K562 (cell line): Measurements from ENCODE around the gene GABRB2. TPM values are rescaled to one million over a fixed set of nuclear protein-coding genes. Genes with fewer than 3 reads are reported as not detected.

Source experiments
- ATAC-seq: fragments of 200-7000 bp; cut with Tn5 transposase; 3 replicates; pipeline ENCODE4 v1.9.1; 2020; ENCODE audit warnings: moderate library complexity
- BruUV-seq: library from RNA; stranded (reverse); fragments of 400-500 nt; replicated peaks from 2 replicates; lab custom pipeline; 2021; lab: Mats Ljungman, UMichigan
- CTCF ChIA-PET: fragments of 300-600 bp; formaldehyde crosslinking; extraction: SDS; loops from one replicate; lab custom pipeline; 2021; ENCODE audit warnings: low intra/inter-chr PET ratio; lab: Yijun Ruan, JAX
- POLR2A ChIA-PET: fragments of 300-600, 350-650 bp; sonication (Branson Sonifier 250); formaldehyde crosslinking; extraction: SDS; loops from one replicate; lab custom pipeline; 2021; ENCODE audit warnings: antibody characterized with exemption, inconsistent platforms; lab: Yijun Ruan, JAX
- DNase-seq, 4 experiments: peaks; one replicate each; pipeline versions ENCODE4 v3.0.0 to v3.0.0-alpha.2; 2011 to 2018; ENCODE audit warnings: low spot score in 3 of 4, mixed read lengths in 3 of 4; ENCODE audit errors: extremely low read depth in 1 of 4
- FAIRE-seq: peaks from 2 replicates; lab custom pipeline; 2011; peaks lifted over from hg19 to GRCh38; lab: Jason Lieb, UNC
- H2AFZ ChIP-seq: 2 replicates; pipeline ENCODE4 v1.6.0; 2011; ENCODE audit warnings: low read depth, low read length, control low read depth, inconsistent platforms
- H3K27ac ChIP-seq: fragments of 200-600 bp; 3 replicates; pipeline ENCODE4 v1.8.0; 2011; ENCODE audit warnings: low read depth, mild to moderate bottlenecking, control low read depth, inconsistent platforms, low read length, moderate library complexity, mixed read lengths; ENCODE audit errors: extremely low read depth
- H3K27me3 ChIP-seq, 2 experiments: fragments of 300-600 bp in 1 of 2; 2 replicates in 1 of 2; 3 replicates in 1 of 2; pipeline versions ENCODE4 v1.6.0 to v1.8.0; 2011; ENCODE audit warnings: inconsistent platforms in 2 of 2, low read length in 2 of 2, mild to moderate bottlenecking in 1 of 2, mixed read lengths in 1 of 2, moderate library complexity in 1 of 2; ENCODE audit not compliant: control insufficient read depth in 2 of 2, insufficient read depth in 2 of 2
- H3K36me3 ChIP-seq: fragments of 300-600 bp; 3 replicates; pipeline ENCODE4 v1.8.0; 2011; ENCODE audit warnings: mild to moderate bottlenecking, low read length, inconsistent platforms; ENCODE audit not compliant: control insufficient read depth, insufficient read depth
- H3K4me1 ChIP-seq, 2 experiments: fragments of 200-600 bp in 1 of 2; replicated peaks in 1 of 2; 2 replicates in 1 of 2; 3 replicates in 1 of 2; pipeline versions ENCODE4 v1.5.1 to v1.8.0; 2011; ENCODE audit warnings: inconsistent platforms in 2 of 2, low read length in 2 of 2, mild to moderate bottlenecking in 1 of 2, mixed read lengths in 1 of 2, moderate library complexity in 1 of 2; ENCODE audit not compliant: control insufficient read depth in 2 of 2, insufficient read depth in 2 of 2
- H3K4me2 ChIP-seq: 2 replicates; pipeline ENCODE4 v1.6.1; 2011; ENCODE audit warnings: low read length, control low read depth, inconsistent platforms, mixed read lengths; ENCODE audit not compliant: insufficient read depth
- H3K4me3 ChIP-seq: fragments of 200-600 bp; sonication (generic), shearing (Covaris generic); 2 replicates; pipeline ENCODE4 v1.5.1; 2016; ENCODE audit warnings: control low read depth, inconsistent platforms
- H3K79me2 ChIP-seq: fragments of 200-600 bp; 3 replicates; pipeline ENCODE4 v1.8.0; 2011; ENCODE audit warnings: low read length, inconsistent platforms; ENCODE audit not compliant: control insufficient read depth, insufficient read depth
- H3K9ac ChIP-seq, 2 experiments: 2 replicates each; pipeline versions ENCODE4 v1.6.0 to v1.6.1; 2011; ENCODE audit warnings: low read depth in 2 of 2, low read length in 2 of 2, control low read depth in 1 of 2, inconsistent platforms in 1 of 2, mild to moderate bottlenecking in 1 of 2, mixed read lengths in 1 of 2; ENCODE audit not compliant: insufficient read depth in 1 of 2
- H3K9me1 ChIP-seq: one replicate; pipeline ENCODE4 v1.6.0; 2011; ENCODE audit warnings: inconsistent platforms, mild to moderate bottlenecking, low read length, moderate library complexity; ENCODE audit not compliant: control insufficient read depth, insufficient read depth
- H3K9me3 ChIP-seq: replicated peaks from 2 replicates; pipeline ENCODE4 v1.5.1; 2011; ENCODE audit warnings: low read depth, low read length, inconsistent platforms; ENCODE audit not compliant: control insufficient read depth, insufficient read depth
- H4K20me1 ChIP-seq: replicated peaks from 2 replicates; pipeline ENCODE4 v1.6.1; 2011; ENCODE audit warnings: low read length, inconsistent platforms, mixed read lengths; ENCODE audit not compliant: control insufficient read depth, insufficient read depth
- HMGN3 ChIP-seq: IDR thresholded peaks from 2 replicates; pipeline ENCODE4 v1.6.1; 2011; ENCODE audit warnings: borderline replicate concordance, low read depth, mild to moderate bottlenecking, mixed read lengths, low read length; ENCODE audit not compliant: insufficient read length; ENCODE audit errors: extremely low read depth
- HOMEZ ChIP-seq: fragments of 250-450 bp; sonication (Bioruptor Pico); IDR thresholded peaks from 2 replicates; pipeline ENCODE4 v1.4.0; 2020; ENCODE audit warnings: mild to moderate bottlenecking, moderate library complexity
- MBD2 ChIP-seq: sonication (generic); IDR thresholded peaks from 2 replicates; pipeline ENCODE4 v1.6.1; 2016; ENCODE audit warnings: low read depth, borderline replicate concordance
- NELFE ChIP-seq: IDR thresholded peaks from 2 replicates; pipeline ENCODE4 v1.6.1; 2011; ENCODE audit warnings: mild to moderate bottlenecking; ENCODE audit not compliant: insufficient read depth, insufficient read length
- NEUROD1 ChIP-seq: fragments of 150-350 bp; IDR thresholded peaks from 2 replicates; pipeline ENCODE4 v1.6.1; 2014; ENCODE audit warnings: borderline replicate concordance, low read length, low read depth; ENCODE audit not compliant: partially characterized antibody
- NUFIP1 ChIP-seq: fragments of 450-650 bp; IDR thresholded peaks from 2 replicates; pipeline ENCODE4 v1.6.1; 2018; ENCODE audit not compliant: partially characterized antibody
- ZNF12 ChIP-seq: sonication (generic); formaldehyde crosslinking; IDR thresholded peaks from 2 replicates; pipeline ENCODE4 v1.4.0; 2020; ENCODE audit warnings: mild to moderate bottlenecking, missing genetic modification reagents
- ZNF431 ChIP-seq: sonication (generic); formaldehyde crosslinking; IDR thresholded peaks from 2 replicates; pipeline ENCODE4 v1.8.0; 2022; ENCODE audit warnings: mild to moderate bottlenecking, missing genetic modification reagents
- ZNF436 ChIP-seq: fragments of 250-450, 450-650 bp; sonication (Bioruptor Pico); formaldehyde crosslinking; IDR thresholded peaks from 2 replicates; pipeline ENCODE4 v1.7.0; 2020; ENCODE audit warnings: mild to moderate bottlenecking
- ZNF717 ChIP-seq: fragments of 250-450 bp; sonication (Bioruptor Pico); IDR thresholded peaks from 2 replicates; pipeline ENCODE4 v1.5.0; 2021
- ZZZ3 ChIP-seq: fragments of 450-650 bp; IDR thresholded peaks from 2 replicates; pipeline ENCODE4 v1.6.1; 2016; ENCODE audit warnings: antibody characterized with exemption, mild to moderate bottlenecking, moderate library complexity
- WGBS: fragments of 100-300 bp; shearing (Covaris generic); methylation state at CpG from one replicate; pipeline ENCODE4 v1.1.6; 2016; ENCODE audit warnings: low coverage, mixed read lengths; ENCODE audit not compliant: insufficient coverage; ENCODE audit errors: missing lambda C conversion rate; 5-methylcytosine and 5-hydroxymethylcytosine counted together
- in situ Hi-C: fragments of 300-500 bp; cut with MboI; formaldehyde crosslinking; loops from 4 replicates; pipeline ENCODE4 v1.15.0; 2018; ENCODE audit warnings: inconsistent platforms, mixed read lengths
- intact Hi-C: fragments of 100-400 bp; cut with micrococcal nuclease; formaldehyde crosslinking; loops from 2 replicates; pipeline ENCODE4 v1.14.2; 2022
- polyA plus RNA-seq, 8 experiments: library from polyadenylated mRNA; depleted of rRNA in 4 of 8; stranded (reverse) in 5 of 8; unstranded in 3 of 8; fragments of >200 nt; fragmentation: Nextera tagmentation in 2 of 8; fragmentation: Illumina TruSeq in 1 of 8; extraction: Ambion mirVana in 2 of 8; extraction: Trizol in 1 of 8; gene quantifications; 2 replicates each; pipeline versions ENCODE4 v1.2.1 to v1.2.3, GENCODE V29; 2011 to 2014; ENCODE audit warnings: inconsistent platforms in 1 of 8, missing spikeins in 1 of 8
- total RNA-seq, 7 experiments: library from RNA; depleted of rRNA in 6 of 7; stranded (reverse); fragments of >200 nt in 6 of 7; fragmentation: Illumina TruSeq in 2 of 7; extraction: Trizol in 2 of 7; gene quantifications; 2 replicates each; pipeline versions ENCODE4 v1.2.1 to v1.2.3, GENCODE V29; 2011 to 2021; ENCODE audit warnings: low replicate concordance in 1 of 7

Gene GABRB2
- total and polyA plus RNA-seq, 9 of the 15 experiments (the other 6 are each of a cell fraction or from before 2014, with no cell fraction given): not detected

GRCh38 chr5:161396171-161396570, 150.4 kb downstream of the GABRB2 start:
- intact Hi-C loops (no loop called here), in situ Hi-C loops (no loop called here)
- Histone ChIP-seq H3K4me1 (no peaks in the 10 kb centered on the region), H3K36me3 (no peaks in the 10 kb centered on the region), H3K27me3 (no peaks in the 10 kb centered on the region), H3K4me3 (no peak overlapping the region), H3K4me2 (no peak overlapping the region), H4K20me1 (no peaks in the 10 kb centered on the region), H3K9me3 (no peaks in the 10 kb centered on the region), H2AFZ (no peak overlapping the region), H3K9me1 (no peaks in the 10 kb centered on the region), H3K79me2 (no peaks in the 10 kb centered on the region), H3K27ac (no peak overlapping the region), H3K9ac (no peak overlapping the region)
- CTCF ChIA-PET: no interaction called here
- TF ChIP-seq NEUROD1 (no peak), NELFE (no peak), HOMEZ (CRISPR knock-in tag) (no peak), ZNF431 (no peak), MBD2 (no peak), ZNF12 (CRISPR knock-in tag) (no peak), NUFIP1 (no peak), ZZZ3 (no peak), HMGN3 (no peak), ZNF436 (CRISPR knock-in tag) (no peak), ZNF717 (CRISPR knock-in tag) (no peak)
- POLR2A ChIA-PET: interaction anchor here (1.2 kb wide), 1 partner anchor 8 kb away, joined by 3 read pairs; no protein-coding TSS in a partner anchor
- ATAC-seq (no peak), DNase-seq (no peak), FAIRE-seq (no peak)
- BruUV-seq: no TSS peak
- 0% methylated on average over 3 of the region's 3 CpGs for WGBS
